Gastrocnemius medialis (tissue), 4 donors: ENCODE data around the gene ZDHHC7. TPM values are rescaled to one million over a fixed set of nuclear protein-coding genes. Genes with fewer than 3 reads are reported as not detected.

Source experiments
- ATAC-seq, 2 donors: fragments of 150-250 bp; one replicate each; pipeline ENCODE4 v1.9.1; 2016
- DNase-seq, 2 donors: peaks; one replicate each; pipeline ENCODE4 v3.0.0-alpha.2; 2019
- H3K27ac ChIP-seq, 4 donors: fragments of 200-600 bp; sonication (generic); 1 replicate in 1 of 4; 2 replicates in 3 of 4; pipeline ENCODE4 v1.5.1; 2016 to 2018; ENCODE audit warnings: mild to moderate bottlenecking in 2 of 4, moderate library complexity in 1 of 4
- H3K27me3 ChIP-seq, 3 donors: fragments of 200-600 bp; sonication (generic) in 2 of 3; 1 replicate in 1 of 3; 2 replicates in 2 of 3; pipeline versions ENCODE4 v1.5.1 to v1.6.0; 2016 to 2019; ENCODE audit warnings: mild to moderate bottlenecking in 1 of 3, moderate library complexity in 1 of 3
- H3K36me3 ChIP-seq, 2 donors: fragments of 200-600 bp; sonication (generic) in 1 of 2; one replicate each; pipeline ENCODE4 v1.5.1; 2017 to 2018
- H3K4me1 ChIP-seq, 2 donors: fragments of 200-600 bp; sonication (generic) in 1 of 2; one replicate each; pipeline ENCODE4 v1.5.1; 2016 to 2017; ENCODE audit warnings: mild to moderate bottlenecking in 2 of 2
- H3K4me3 ChIP-seq, 4 donors: fragments of 200-600 bp; sonication (generic) in 3 of 4; 1 replicate in 1 of 4; 2 replicates in 3 of 4; pipeline ENCODE4 v1.5.1; 2016 to 2019; ENCODE audit warnings: mild to moderate bottlenecking in 2 of 4
- H3K9me3 ChIP-seq, 3 donors: fragments of 200-600 bp; sonication (generic) in 2 of 3; 1 replicate in 1 of 3; 2 replicates in 2 of 3; pipeline ENCODE4 v1.5.1; 2016 to 2019
- POLR2A ChIP-seq, 2 donors: fragments of 450-650 bp; IDR thresholded peaks; one replicate each; pipeline ENCODE4 v1.6.1; 2017; ENCODE audit warnings: antibody characterized with exemption in 2 of 2, mild to moderate bottlenecking in 2 of 2, moderate library complexity in 2 of 2
- in situ Hi-C, 4 donors: fragments of 200-750 bp; cut with MboI; loops; one replicate each; pipeline versions ENCODE4 v1.15.0 to v1.8.0; 2017; ENCODE audit warnings: low sequenced_read_pairs in 4 of 4
- intact Hi-C: fragments of 100-400 bp; cut with DNase I; formaldehyde crosslinking; loops from one replicate; pipeline ENCODE4 v1.15.1; 2023; ENCODE audit warnings: low total_unique reads
- total RNA-seq, 4 donors: library from RNA; depleted of rRNA; stranded (reverse); fragments of >200 nt; gene quantifications; one replicate each; pipeline versions ENCODE4 v1.1.0 to v1.2.3, GENCODE V29; 2016
- TF ChIP-seq, protein P1 (sequence below), 5 experiments: fragments of 450-650 bp in 3 of 5; fragments of 200-600 bp in 2 of 5; sonication (generic) in 2 of 5; IDR thresholded peaks in 4 of 5; conservative IDR thresholded peaks in 1 of 5; 1 replicate in 4 of 5; 2 replicates in 1 of 5; pipeline ENCODE4 v1.5.1; 2016 to 2019; ENCODE audit warnings: antibody characterized with exemption in 5 of 5, mild to moderate bottlenecking in 3 of 5, moderate library complexity in 3 of 5

The ZDHHC7 gene
- total RNA-seq, 4 donors from 2014 or later = 55.0 to 93.5 (median 68.4) TPM

DNA sequence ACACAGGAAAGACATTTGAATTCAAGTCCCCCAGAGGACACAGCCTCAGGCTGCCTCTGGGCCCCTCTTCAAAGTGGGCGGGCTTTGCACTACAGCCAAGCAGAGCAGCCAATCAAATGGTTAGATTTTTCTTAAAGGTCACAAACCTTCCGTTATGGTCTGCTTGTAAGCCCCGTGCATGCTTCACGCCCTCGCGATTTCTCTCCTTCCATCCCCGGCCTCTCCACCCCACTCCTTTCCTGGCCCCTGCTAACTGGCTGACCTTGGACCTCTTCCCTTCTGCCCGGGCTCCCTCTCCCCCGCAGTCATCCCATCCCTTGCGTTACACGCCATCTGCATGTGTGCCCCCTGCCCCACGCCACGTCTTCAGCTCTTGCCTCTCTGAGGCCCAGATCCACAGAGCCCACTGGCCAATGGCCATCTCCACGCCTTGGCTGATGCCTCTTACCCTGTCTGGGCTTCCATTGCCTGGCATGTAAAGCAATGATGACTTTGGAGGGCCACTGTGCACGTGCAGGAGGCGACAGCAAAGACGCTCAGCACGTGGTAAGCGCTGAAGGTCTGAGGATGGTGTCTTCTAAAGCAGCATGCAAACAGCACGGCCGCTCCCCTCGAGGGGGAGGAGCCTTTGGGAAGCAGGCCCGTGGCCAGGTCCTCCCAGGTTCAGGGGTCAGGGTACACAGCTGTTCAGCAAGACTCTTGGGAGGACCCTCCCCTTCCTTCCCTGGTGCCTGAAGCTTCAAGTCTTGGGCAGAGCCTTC lies 86.8 kb downstream of the ZDHHC7 start:
- peak; percentile 25 to 28 for ATAC-seq
- no peak for TF ChIP-seq POLR2A (IDR thresholded peaks at IDR 0.05)
- TF ChIP-seq, protein P1, sequence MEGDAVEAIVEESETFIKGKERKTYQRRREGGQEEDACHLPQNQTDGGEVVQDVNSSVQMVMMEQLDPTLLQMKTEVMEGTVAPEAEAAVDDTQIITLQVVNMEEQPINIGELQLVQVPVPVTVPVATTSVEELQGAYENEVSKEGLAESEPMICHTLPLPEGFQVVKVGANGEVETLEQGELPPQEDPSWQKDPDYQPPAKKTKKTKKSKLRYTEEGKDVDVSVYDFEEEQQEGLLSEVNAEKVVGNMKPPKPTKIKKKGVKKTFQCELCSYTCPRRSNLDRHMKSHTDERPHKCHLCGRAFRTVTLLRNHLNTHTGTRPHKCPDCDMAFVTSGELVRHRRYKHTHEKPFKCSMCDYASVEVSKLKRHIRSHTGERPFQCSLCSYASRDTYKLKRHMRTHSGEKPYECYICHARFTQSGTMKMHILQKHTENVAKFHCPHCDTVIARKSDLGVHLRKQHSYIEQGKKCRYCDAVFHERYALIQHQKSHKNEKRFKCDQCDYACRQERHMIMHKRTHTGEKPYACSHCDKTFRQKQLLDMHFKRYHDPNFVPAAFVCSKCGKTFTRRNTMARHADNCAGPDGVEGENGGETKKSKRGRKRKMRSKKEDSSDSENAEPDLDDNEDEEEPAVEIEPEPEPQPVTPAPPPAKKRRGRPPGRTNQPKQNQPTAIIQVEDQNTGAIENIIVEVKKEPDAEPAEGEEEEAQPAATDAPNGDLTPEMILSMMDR (IDR thresholded peaks at IDR 0.05 in 4 of 5, conservative IDR thresholded peaks at IDR 0.05 in 1 of 5) = no peak

More for the DNA sequence above, 86.8 kb downstream of the ZDHHC7 start:
- intact Hi-C loops = loop anchor here (1.0 to 10.0 kb wide), 3 partner anchors 28 to 90 kb away; no protein-coding TSS in a partner anchor
- Histone ChIP-seq H3K9me3 (no peaks in the 10 kb centered on the region), H3K4me3 (no peak overlapping the region), H3K27ac (peak overlapping the region in 3 of 4 donors; percentile 8 to 71 (median 52)), H3K27me3 (no peaks in the 10 kb centered on the region), H3K4me1 (peaks cover 33 to 39% of the 10 kb centered on the region in 2 donors), H3K36me3 (no peaks in the 10 kb centered on the region)
- in situ Hi-C loops = no loop called here
- DNase-seq = peak; percentile 58 to 74

Other genes starting within 250 kb of the ZDHHC7 start
- 10 to 100 TPM; 26.1 to 50.1 (median 39.0) TPM for gene CRISPLD2, start 191.6 kb downstream of the ZDHHC7 start, total RNA-seq
- 10 to 100 TPM in 3 of 4 donors, 1 to 10 TPM in 1; 8.2 to 22.4 (median 21.4) TPM for gene KIAA0513, start 16.3 kb upstream of the ZDHHC7 start, total RNA-seq
- gene CIBAR2, start 100.9 kb upstream of the ZDHHC7 start, total RNA-seq = not detected